Measurements from ENCODE around the gene LRRC23. TPM values are rescaled to one million over a fixed set of nuclear protein-coding genes. Genes with fewer than 3 reads are reported as not detected.

Gene LRRC23
- total and polyA plus RNA-seq, 2 of the 13 experiments (the other 11 are each of a cell fraction or from before 2014, with no cell fraction given) = 6.0 to 7.8 TPM

DNA sequence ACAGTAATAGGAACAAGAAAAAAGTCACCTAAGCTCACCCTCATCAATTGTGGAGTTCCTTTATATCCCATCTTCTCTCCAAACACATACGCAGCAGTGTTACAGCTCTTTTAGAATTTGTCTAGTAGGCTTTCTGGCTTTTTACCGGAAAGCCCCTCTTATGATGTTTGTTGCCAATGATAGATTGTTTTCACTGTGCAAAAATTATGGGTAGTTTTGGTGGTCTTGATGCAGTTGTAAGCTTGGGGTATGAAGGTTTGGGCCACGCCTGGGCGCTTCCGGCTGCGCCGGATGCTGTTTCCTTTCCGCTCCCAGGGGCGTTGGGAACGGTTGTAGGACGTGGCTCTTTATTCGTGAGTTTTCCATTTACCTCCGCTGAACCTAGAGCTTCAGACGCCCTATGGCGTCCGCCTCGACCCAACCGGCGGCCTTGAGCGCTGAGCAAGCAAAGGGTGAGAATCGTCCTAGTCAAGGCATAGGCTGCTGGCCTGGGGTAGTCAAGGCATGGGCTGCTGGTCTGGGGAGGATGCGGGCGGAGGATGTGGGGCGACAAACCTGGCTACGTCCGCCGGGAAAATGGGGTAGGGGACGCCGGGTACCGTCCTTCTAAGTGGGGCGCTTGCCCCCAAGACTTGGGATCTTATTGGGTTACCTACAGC, 39.2 kb downstream of the LRRC23 start, which contains the start of the genes C12orf57 and RNU7-1 (continued):
- TF ChIP-seq, protein P1, sequence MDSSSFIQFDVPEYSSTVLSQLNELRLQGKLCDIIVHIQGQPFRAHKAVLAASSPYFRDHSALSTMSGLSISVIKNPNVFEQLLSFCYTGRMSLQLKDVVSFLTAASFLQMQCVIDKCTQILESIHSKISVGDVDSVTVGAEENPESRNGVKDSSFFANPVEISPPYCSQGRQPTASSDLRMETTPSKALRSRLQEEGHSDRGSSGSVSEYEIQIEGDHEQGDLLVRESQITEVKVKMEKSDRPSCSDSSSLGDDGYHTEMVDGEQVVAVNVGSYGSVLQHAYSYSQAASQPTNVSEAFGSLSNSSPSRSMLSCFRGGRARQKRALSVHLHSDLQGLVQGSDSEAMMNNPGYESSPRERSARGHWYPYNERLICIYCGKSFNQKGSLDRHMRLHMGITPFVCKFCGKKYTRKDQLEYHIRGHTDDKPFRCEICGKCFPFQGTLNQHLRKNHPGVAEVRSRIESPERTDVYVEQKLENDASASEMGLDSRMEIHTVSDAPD (CRISPR knock-in tag; IDR thresholded peaks at IDR 0.05) = 0 out of 2 replicates have a peak, but pooled peaks have one; percentile 25
- TF ChIP-seq IKZF1 (IDR thresholded peaks at IDR 0.05) (no peak), ZNF367 (CRISPR knock-in tag; IDR thresholded peaks at IDR 0.05; ENCODE audit: borderline replicate concordance) (peak; percentile 60; the same call in 1 of the 2 replicates), FOXK2 (IDR thresholded peaks at IDR 0.05) (0 out of 2 replicates have a peak, but pooled peaks have one; percentile 40), MIER2 (CRISPR knock-in tag; IDR thresholded peaks at IDR 0.05) (peak; percentile 85; the same call in 1 of the 2 replicates), ZFAT (CRISPR knock-in tag; conservative IDR thresholded peaks at IDR 0.05) (no peak), EZH2 (conservative IDR thresholded peaks at IDR 0.05; ENCODE audit: low read depth, low read length) (no peak), KLF11 (CRISPR knock-in tag; IDR thresholded peaks at IDR 0.05) (peak; percentile 80; the same call in 1 of the 2 replicates), NCOA2 (CRISPR knock-in tag; IDR thresholded peaks at IDR 0.05) (peak; percentile 86), GFI1 (CRISPR knock-in tag; IDR thresholded peaks at IDR 0.05; ENCODE audit: borderline replicate concordance) (0 out of 2 replicates have a peak, but pooled peaks have one; percentile 9)
- TF ChIP-seq, protein P2, sequence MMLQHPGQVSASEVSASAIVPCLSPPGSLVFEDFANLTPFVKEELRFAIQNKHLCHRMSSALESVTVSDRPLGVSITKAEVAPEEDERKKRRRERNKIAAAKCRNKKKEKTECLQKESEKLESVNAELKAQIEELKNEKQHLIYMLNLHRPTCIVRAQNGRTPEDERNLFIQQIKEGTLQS (CRISPR knock-in tag; IDR thresholded peaks at IDR 0.05) = peak; percentile 73
